Measurements from ENCODE around the gene IL1A.

- TF ChIP-seq CTCF (IDR thresholded peaks at IDR 0.05; ENCODE audit: borderline replicate concordance, extremely low read depth, low read length, poor library complexity, severe bottlenecking) (no peak), EZH2 (IDR thresholded peaks at IDR 0.05; ENCODE audit: borderline replicate concordance, low read depth, low read length, severe bottlenecking) (no peak)
Measured at GRCh38 chr2:112774536-112775285, 9.6 kb downstream of the IL1A start.

Measured in DND-41 (cell line).